Activated CD8-positive, alpha-beta memory T cell treated with anti-CD3 and anti-CD28 coated beads, Interleukin-2, amount 50 U/mL, for 24 hours (primary cell): Measurements from ENCODE around the gene RPLP2.

ENCODE experiments used
- DNase-seq: peaks from one replicate; pipeline ENCODE4 v3.0.0-alpha.2; 2020; ENCODE audit errors: extremely low read depth

The RPLP2 gene

GRCh38 chr11:849951-850774, 40.4 kb downstream of the RPLP2 start:
- no peak for DNase-seq

- no peak for DNase-seq
Measured at GRCh38 chr11:850775-851763, 41.3 kb downstream of the RPLP2 start.

GRCh38 chr11:852762-853161, 43.0 kb downstream of the RPLP2 start:
- DNase-seq, result no peak

- no peak for DNase-seq
Measured at GRCh38 chr11:853682-854448, 44.1 kb downstream of the RPLP2 start.

GRCh38 chr11:854601-855329, 45.0 kb downstream of the RPLP2 start:
- no peak for DNase-seq

GRCh38 chr11:855330-855674, 45.5 kb downstream of the RPLP2 start:
- DNase-seq, result no peak

GRCh38 chr11:855796-856195, 46.0 kb downstream of the RPLP2 start:
- no peak for DNase-seq

- no peak for DNase-seq
Measured at GRCh38 chr11:856397-856796, 46.6 kb downstream of the RPLP2 start.

- DNase-seq, result no peak
Measured at GRCh38 chr11:858053-858761, 48.4 kb downstream of the RPLP2 start.

- DNase-seq, result no peak
Measured at GRCh38 chr11:858762-859339, 49.1 kb downstream of the RPLP2 start.

- no peak for DNase-seq
Measured at GRCh38 chr11:859394-860131, 49.8 kb downstream of the RPLP2 start.

GRCh38 chr11:860234-861104, 50.7 kb downstream of the RPLP2 start:
- no peak for DNase-seq

GRCh38 chr11:861105-861479, 51.3 kb downstream of the RPLP2 start:
- DNase-seq, result no peak

- no peak for DNase-seq
Measured at GRCh38 chr11:862081-862661, 52.4 kb downstream of the RPLP2 start.
